GM12875 (cell line): Measurements from ENCODE around the gene MPV17L.
"Not testable (repeated sequence)": the region's sequence is repeated elsewhere in the genome, so short reads cannot be mapped to it uniquely, and the experiment has no call there.

Source experiments
- H3K4me3 ChIP-seq: one replicate; pipeline ENCODE4 v1.5.1; 2011; ENCODE audit warnings: low read depth, low read length, control low read depth
- CTCF ChIP-seq: IDR thresholded peaks from 2 replicates; pipeline ENCODE4 v1.5.1; 2011; ENCODE audit warnings: low read depth, mild to moderate bottlenecking, control low read depth, inconsistent platforms, low read length, moderate library complexity, borderline replicate concordance; ENCODE audit not compliant: insufficient read depth

Gene MPV17L

GRCh38 chr16:15415511-15415985 lies 20.0 kb downstream of the MPV17L start:
- no peak for TF ChIP-seq CTCF
- H3K4me3 ChIP-seq = no peak overlapping the region

GRCh38 chr16:15417197-15417596 lies 21.6 kb downstream of the MPV17L start:
- TF ChIP-seq CTCF = no peak
- H3K4me3 ChIP-seq = no peak overlapping the region

GRCh38 chr16:15418206-15418605 lies 22.7 kb downstream of the MPV17L start:
- TF ChIP-seq CTCF = no peak
- H3K4me3 ChIP-seq = no peak overlapping the region

- not testable (repeated sequence) for H3K4me3 ChIP-seq
Observed at GRCh38 chr16:15421696-15422095, 26.1 kb downstream of the MPV17L start.

GRCh38 chr16:15422222-15422621 lies 26.7 kb downstream of the MPV17L start:
- no peak for TF ChIP-seq CTCF
- no peak overlapping the region for H3K4me3 ChIP-seq

- no peak for TF ChIP-seq CTCF
- no peak overlapping the region for H3K4me3 ChIP-seq
Observed at GRCh38 chr16:15425861-15426260, 30.3 kb downstream of the MPV17L start.

- H3K4me3 ChIP-seq = no peak overlapping the region
- TF ChIP-seq CTCF = no peak
Observed at GRCh38 chr16:15426796-15427195, 31.2 kb downstream of the MPV17L start.
